Uterus (tissue), 2 donors: ENCODE measurements around the gene CASZ1.

Source experiments
- POLR2A ChIP-seq, 2 donors: fragments of 450-650 bp; IDR thresholded peaks; one replicate each; pipeline ENCODE4 v1.6.1; 2016; ENCODE audit warnings: antibody characterized with exemption in 2 of 2, mild to moderate bottlenecking in 1 of 2, moderate library complexity in 1 of 2
- TF ChIP-seq, protein P1 (sequence below), 4 experiments: fragments of 200-600 bp in 2 of 4; fragments of 450-650 bp in 2 of 4; sonication (generic) in 2 of 4; IDR thresholded peaks; one replicate each; pipeline ENCODE4 v1.5.1; 2016 to 2019; ENCODE audit warnings: antibody characterized with exemption in 4 of 4, mild to moderate bottlenecking in 2 of 4, moderate library complexity in 1 of 4

DNA sequence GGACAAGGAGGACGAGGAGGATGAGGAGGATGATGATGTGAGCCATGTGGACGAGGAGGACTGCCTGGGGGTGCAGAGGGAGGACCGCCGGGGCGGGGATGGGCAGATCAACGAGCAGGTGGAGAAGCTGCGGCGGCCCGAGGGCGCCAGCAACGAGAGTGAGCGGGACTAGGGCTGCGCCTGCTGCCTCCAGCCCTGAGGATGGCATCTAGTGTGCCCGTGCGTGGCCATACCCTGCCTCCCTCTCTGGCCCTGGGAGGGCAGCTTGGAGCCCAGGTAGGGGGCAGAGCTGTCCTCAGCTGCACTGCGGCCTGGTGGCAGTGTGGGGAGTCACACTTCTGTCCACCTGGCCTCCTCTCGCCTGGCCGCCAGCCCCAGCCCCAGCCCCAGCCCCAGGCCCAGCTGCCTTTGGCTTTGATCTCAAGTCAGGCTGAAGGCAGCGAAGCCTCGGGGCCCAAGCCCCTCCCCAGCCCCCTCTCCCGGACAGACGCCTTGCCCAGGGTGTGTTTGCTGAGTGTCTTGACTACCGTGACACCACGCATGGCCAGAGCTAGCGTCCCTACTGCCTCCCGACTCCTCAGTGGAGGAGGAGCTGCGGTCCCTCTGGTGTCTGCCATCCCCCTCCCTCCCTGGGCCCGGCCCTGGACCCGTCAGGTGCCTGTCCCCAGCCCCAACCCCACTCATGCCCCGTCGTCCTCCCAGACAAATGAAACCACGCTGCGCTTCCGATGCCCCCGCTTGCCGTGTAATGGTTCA is 166.5 kb downstream of the CASZ1 start:
- TF ChIP-seq, protein P1, sequence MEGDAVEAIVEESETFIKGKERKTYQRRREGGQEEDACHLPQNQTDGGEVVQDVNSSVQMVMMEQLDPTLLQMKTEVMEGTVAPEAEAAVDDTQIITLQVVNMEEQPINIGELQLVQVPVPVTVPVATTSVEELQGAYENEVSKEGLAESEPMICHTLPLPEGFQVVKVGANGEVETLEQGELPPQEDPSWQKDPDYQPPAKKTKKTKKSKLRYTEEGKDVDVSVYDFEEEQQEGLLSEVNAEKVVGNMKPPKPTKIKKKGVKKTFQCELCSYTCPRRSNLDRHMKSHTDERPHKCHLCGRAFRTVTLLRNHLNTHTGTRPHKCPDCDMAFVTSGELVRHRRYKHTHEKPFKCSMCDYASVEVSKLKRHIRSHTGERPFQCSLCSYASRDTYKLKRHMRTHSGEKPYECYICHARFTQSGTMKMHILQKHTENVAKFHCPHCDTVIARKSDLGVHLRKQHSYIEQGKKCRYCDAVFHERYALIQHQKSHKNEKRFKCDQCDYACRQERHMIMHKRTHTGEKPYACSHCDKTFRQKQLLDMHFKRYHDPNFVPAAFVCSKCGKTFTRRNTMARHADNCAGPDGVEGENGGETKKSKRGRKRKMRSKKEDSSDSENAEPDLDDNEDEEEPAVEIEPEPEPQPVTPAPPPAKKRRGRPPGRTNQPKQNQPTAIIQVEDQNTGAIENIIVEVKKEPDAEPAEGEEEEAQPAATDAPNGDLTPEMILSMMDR (IDR thresholded peaks at IDR 0.05) = no peak
- TF ChIP-seq POLR2A (IDR thresholded peaks at IDR 0.05) = no peak
